ENCODE measurements around the gene WASHC3. TPM values are rescaled to one million over a fixed set of nuclear protein-coding genes. Genes with fewer than 3 reads are reported as not detected.

The WASHC3 gene
- total and polyA plus RNA-seq, 2 experiments from 2014 or later: 59.8 to 66.8 TPM

- Histone ChIP-seq H3K27ac (no peak overlapping the region), H3K9me3 (ENCODE audit: low read depth) (no peaks in the 10 kb centered on the region), H3K27me3 (no peaks in the 10 kb centered on the region), H2AFZ (no peak overlapping the region), H3K9me2 (replicated peaks; ENCODE audit: insufficient read depth) (no peaks in the 10 kb centered on the region), H4K20me1 (ENCODE audit: insufficient read depth, poor library complexity, severe bottlenecking) (no peaks in the 10 kb centered on the region), H3K79me2 (no peaks in the 10 kb centered on the region), H3K4me3 (no peak overlapping the region), H3K4me2 (no peak overlapping the region), H3K4me1 (ENCODE audit: insufficient read depth) (no peaks in the 10 kb centered on the region), H3K36me3 (replicated peaks; ENCODE audit: insufficient read depth, low read depth) (no peaks in the 10 kb centered on the region)
- TF ChIP-seq, protein P1, sequence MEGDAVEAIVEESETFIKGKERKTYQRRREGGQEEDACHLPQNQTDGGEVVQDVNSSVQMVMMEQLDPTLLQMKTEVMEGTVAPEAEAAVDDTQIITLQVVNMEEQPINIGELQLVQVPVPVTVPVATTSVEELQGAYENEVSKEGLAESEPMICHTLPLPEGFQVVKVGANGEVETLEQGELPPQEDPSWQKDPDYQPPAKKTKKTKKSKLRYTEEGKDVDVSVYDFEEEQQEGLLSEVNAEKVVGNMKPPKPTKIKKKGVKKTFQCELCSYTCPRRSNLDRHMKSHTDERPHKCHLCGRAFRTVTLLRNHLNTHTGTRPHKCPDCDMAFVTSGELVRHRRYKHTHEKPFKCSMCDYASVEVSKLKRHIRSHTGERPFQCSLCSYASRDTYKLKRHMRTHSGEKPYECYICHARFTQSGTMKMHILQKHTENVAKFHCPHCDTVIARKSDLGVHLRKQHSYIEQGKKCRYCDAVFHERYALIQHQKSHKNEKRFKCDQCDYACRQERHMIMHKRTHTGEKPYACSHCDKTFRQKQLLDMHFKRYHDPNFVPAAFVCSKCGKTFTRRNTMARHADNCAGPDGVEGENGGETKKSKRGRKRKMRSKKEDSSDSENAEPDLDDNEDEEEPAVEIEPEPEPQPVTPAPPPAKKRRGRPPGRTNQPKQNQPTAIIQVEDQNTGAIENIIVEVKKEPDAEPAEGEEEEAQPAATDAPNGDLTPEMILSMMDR (IDR thresholded peaks at IDR 0.05; ENCODE audit: poor library complexity): no peak
- TF ChIP-seq EZH2 (IDR thresholded peaks at IDR 0.05; ENCODE audit: borderline replicate concordance) (no peak), EZH2phosphoT487 (IDR thresholded peaks at IDR 0.05; ENCODE audit: low read depth, severe bottlenecking, unreplicated experiment) (no peak)
- 97% methylated on average over 1 of the region's 1 CpG for WGBS (ENCODE audit: low lambda C conversion rate, missing lambda C conversion rate)
- DNase-seq (ENCODE audit: low spot score): no peak
These were observed 53.1 kb downstream of the WASHC3 start for GRCh38 chr12:102008615-102009126.

DNA sequence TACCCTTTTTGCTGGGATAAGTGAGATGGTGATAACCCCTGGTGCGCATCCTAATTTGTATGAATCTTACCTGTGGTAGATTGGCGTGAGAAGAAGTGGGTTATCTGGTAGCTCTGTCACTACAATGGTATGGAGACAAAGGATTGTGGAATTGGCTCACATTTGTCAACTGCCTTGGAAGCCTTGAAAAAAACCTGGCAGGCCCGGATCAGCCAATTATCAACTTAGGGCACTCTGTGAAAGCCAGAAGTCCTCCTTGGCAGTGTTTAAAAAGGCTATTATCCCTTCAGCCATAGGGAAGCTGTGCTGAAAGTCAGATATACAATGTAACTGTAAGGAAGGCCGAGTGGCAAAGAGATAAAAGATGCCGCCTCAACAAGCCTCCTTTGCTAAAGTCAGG lies 56.5 kb downstream of the WASHC3 start:
- no peak for DNase-seq (ENCODE audit: low spot score)

DNA sequence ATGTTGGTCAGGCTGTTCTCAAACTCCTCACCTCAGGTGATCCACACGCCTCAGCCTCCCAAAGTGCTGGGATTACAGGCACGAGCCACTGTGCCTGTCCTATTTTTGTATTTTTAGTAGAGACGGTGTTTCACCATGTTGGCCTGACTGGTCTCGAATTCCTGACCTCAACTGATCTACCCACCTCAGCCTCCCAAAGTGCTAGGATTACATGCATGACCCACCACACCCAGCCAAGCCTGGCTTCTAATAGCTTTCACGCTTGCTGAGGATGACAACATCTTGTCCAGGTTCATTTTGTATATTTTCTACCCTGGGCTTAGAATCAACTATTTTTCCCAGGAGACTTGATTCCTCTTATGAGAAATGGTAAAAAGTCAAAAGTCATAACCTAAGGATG lies 64.7 kb downstream of the WASHC3 start:
- Histone ChIP-seq H3K4me1 (ENCODE audit: insufficient read depth) (no peaks in the 10 kb centered on the region), H3K9me2 (replicated peaks; ENCODE audit: insufficient read depth) (no peaks in the 10 kb centered on the region), H3K9me3 (ENCODE audit: low read depth) (no peaks in the 10 kb centered on the region), H4K20me1 (ENCODE audit: insufficient read depth, poor library complexity, severe bottlenecking) (no peaks in the 10 kb centered on the region), H3K27ac (no peak overlapping the region), H3K27me3 (no peaks in the 10 kb centered on the region), H2AFZ (no peak overlapping the region), H3K4me3 (no peak overlapping the region), H3K4me2 (no peak overlapping the region), H3K79me2 (no peaks in the 10 kb centered on the region), H3K36me3 (replicated peaks; ENCODE audit: insufficient read depth, low read depth) (no peaks in the 10 kb centered on the region)
- WGBS (ENCODE audit: low lambda C conversion rate, missing lambda C conversion rate): over 99% methylated on average over 5 of the region's 5 CpGs
- DNase-seq (ENCODE audit: low spot score): no peak
- TF ChIP-seq EZH2 (IDR thresholded peaks at IDR 0.05; ENCODE audit: borderline replicate concordance) (no peak), EZH2phosphoT487 (IDR thresholded peaks at IDR 0.05; ENCODE audit: low read depth, severe bottlenecking, unreplicated experiment) (no peak)
- TF ChIP-seq, protein P1 (IDR thresholded peaks at IDR 0.05; ENCODE audit: poor library complexity): no peak

More for the DNA sequence above, 56.5 kb downstream of the WASHC3 start:
- Histone ChIP-seq H3K4me2 (no peak overlapping the region), H3K27ac (no peak overlapping the region), H2AFZ (no peak overlapping the region), H3K9me2 (replicated peaks; ENCODE audit: insufficient read depth) (no peaks in the 10 kb centered on the region), H3K4me1 (ENCODE audit: insufficient read depth) (no peaks in the 10 kb centered on the region), H3K36me3 (replicated peaks; ENCODE audit: insufficient read depth, low read depth) (no peaks in the 10 kb centered on the region), H3K9me3 (ENCODE audit: low read depth) (no peaks in the 10 kb centered on the region), H4K20me1 (ENCODE audit: insufficient read depth, poor library complexity, severe bottlenecking) (no peaks in the 10 kb centered on the region), H3K4me3 (no peak overlapping the region), H3K27me3 (no peaks in the 10 kb centered on the region), H3K79me2 (no peaks in the 10 kb centered on the region)
- no peak for TF ChIP-seq EZH2phosphoT487 (IDR thresholded peaks at IDR 0.05; ENCODE audit: low read depth, severe bottlenecking, unreplicated experiment)
- no peak for TF ChIP-seq EZH2 (IDR thresholded peaks at IDR 0.05; ENCODE audit: borderline replicate concordance)
- TF ChIP-seq, protein P1 (IDR thresholded peaks at IDR 0.05; ENCODE audit: poor library complexity): no peak
- whole genome bisulfite sequencing (ENCODE audit: low lambda C conversion rate, missing lambda C conversion rate): 88% methylated on average over 5 of the region's 5 CpGs

Data from hepatocyte (in vitro differentiated cells).